GM23338 (cell line): ENCODE measurements around the gene DNTTIP2.

Experiments
- CREB1 ChIP-seq: fragments of 250-450 bp; sonication (Bioruptor Pico); IDR thresholded peaks from 2 replicates; pipeline ENCODE4 v1.5.0; 2020; ENCODE audit warnings: low read depth, mild to moderate bottlenecking, moderate library complexity
- CTCF ChIP-seq, 2 experiments: fragments of 200-600 bp in 1 of 2; sonication (generic) in 1 of 2; conservative IDR thresholded peaks; 2 replicates each; pipeline versions ENCODE4 v1.5.1 to v1.6.1; 2016 to 2017; ENCODE audit warnings: antibody characterized with exemption in 2 of 2, low read depth in 2 of 2, mild to moderate bottlenecking in 2 of 2, moderate library complexity in 1 of 2
- ETS1 ChIP-seq: IDR thresholded peaks from 2 replicates; pipeline ENCODE4 v1.6.1; 2016; ENCODE audit warnings: antibody characterized with exemption
- EZH2 ChIP-seq: fragments of 200-600 bp; sonication (generic); IDR thresholded peaks from one replicate; pipeline ENCODE4 v1.8.0; 2017; ENCODE audit warnings: antibody characterized with exemption, mild to moderate bottlenecking, low read depth; ENCODE audit not compliant: unreplicated experiment
- EZH2phosphoT487 ChIP-seq: fragments of 200-600 bp; sonication (generic); IDR thresholded peaks from one replicate; pipeline ENCODE4 v1.8.1; 2018; ENCODE audit warnings: antibody characterized with exemption; ENCODE audit not compliant: unreplicated experiment
- JUNB ChIP-seq: IDR thresholded peaks from one replicate; pipeline ENCODE4 v1.6.1; 2016; ENCODE audit warnings: antibody characterized with exemption; ENCODE audit not compliant: unreplicated experiment
- NANOG ChIP-seq: IDR thresholded peaks from 2 replicates; pipeline ENCODE4 v1.6.1; 2016; ENCODE audit warnings: antibody characterized with exemption, borderline replicate concordance
- POLR2AphosphoS5 ChIP-seq: IDR thresholded peaks from 2 replicates; pipeline ENCODE4 v1.6.1; 2016; ENCODE audit warnings: antibody characterized with exemption, low read depth
- REST ChIP-seq: IDR thresholded peaks from one replicate; pipeline ENCODE4 v1.6.1; 2018; ENCODE audit warnings: antibody characterized with exemption; ENCODE audit not compliant: unreplicated experiment
- STAT1 ChIP-seq: IDR thresholded peaks from one replicate; pipeline ENCODE4 v1.6.1; 2016; ENCODE audit warnings: antibody characterized with exemption; ENCODE audit not compliant: unreplicated experiment
- ZNF114 ChIP-seq: fragments of 250-450 bp; sonication (Bioruptor Pico); IDR thresholded peaks from 2 replicates; pipeline ENCODE4 v1.5.0; 2020; ENCODE audit warnings: mild to moderate bottlenecking, moderate library complexity
- ZNF462 ChIP-seq: fragments of 250-450 bp; sonication (Bioruptor Pico); IDR thresholded peaks from 2 replicates; pipeline ENCODE4 v1.5.0; 2020; ENCODE audit warnings: mild to moderate bottlenecking, moderate library complexity

- TF ChIP-seq CTCF (conservative IDR thresholded peaks at IDR 0.05; ENCODE audit: low read depth in 2 of 2) (no peak), EZH2 (no peak), EZH2phosphoT487 (no peak), CREB1 (CRISPR knock-in tag) (no peak), JUNB (no peak), REST (no peak), STAT1 (no peak), POLR2AphosphoS5 (no peak), ZNF114 (CRISPR knock-in tag) (no peak), ETS1 (no peak), NANOG (no peak), ZNF462 (no peak)
These were observed 33.3 kb downstream of the DNTTIP2 start for GRCh38 chr1:93845538-93846205.
